ENCODE results near the gene C15orf62.

Gene C15orf62

GRCh38 chr15:40787344-40787841 is 17.6 kb downstream of the C15orf62 start:
- ATAC-seq (peak; percentile 95), DNase-seq (peak; percentile 34 to 74)
- no peak overlapping the region for H3K27ac Mint-ChIP-seq
- peak overlapping the region; percentile 10 to 42 for H3K4me3 Mint-ChIP-seq
- H3K4me1 Mint-ChIP-seq, result peaks cover 48% of the 10 kb centered on the region
- no peaks in the 10 kb centered on the region for H3K27me3 Mint-ChIP-seq
- H3K9me3 Mint-ChIP-seq, result no peaks in the 10 kb centered on the region

GRCh38 chr15:40787991-40788390 is 18.2 kb downstream of the C15orf62 start:
- Mint-ChIP-seq H3K4me3 (peak overlapping the region in 1 of 2 donors; percentile 10), H3K27me3 (no peaks in the 10 kb centered on the region), H3K9me3 (no peaks in the 10 kb centered on the region), H3K4me1 (peaks cover 42% of the 10 kb centered on the region), H3K27ac (peak overlapping the region in 1 of 2 donors; percentile 67)
- ATAC-seq (peak; percentile 41), DNase-seq (no peak)

GRCh38 chr15:40789119-40789518 is 19.3 kb downstream of the C15orf62 start:
- Mint-ChIP-seq H3K4me1 (peaks cover 45% of the 10 kb centered on the region), H3K27ac (peak overlapping the region; percentile 0 to 43), H3K9me3 (no peaks in the 10 kb centered on the region)

GRCh38 chr15:40789999-40790398 is 20.2 kb downstream of the C15orf62 start:
- H3K27ac Mint-ChIP-seq, result no peak overlapping the region
- no peaks in the 10 kb centered on the region for H3K27me3 Mint-ChIP-seq
- DNase-seq (no peak), ATAC-seq (no peak)
- H3K4me3 Mint-ChIP-seq, result no peak overlapping the region
- H3K4me1 Mint-ChIP-seq, result peaks cover 45% of the 10 kb centered on the region
- H3K9me3 Mint-ChIP-seq, result no peaks in the 10 kb centered on the region

More at GRCh38 chr15:40789119-40789518, 19.3 kb downstream of the C15orf62 start:
- DNase-seq, result no peak
- ATAC-seq, result no peak
- no peak overlapping the region for H3K4me3 Mint-ChIP-seq
- no peaks in the 10 kb centered on the region for H3K27me3 Mint-ChIP-seq

- ATAC-seq (no peak), DNase-seq (no peak)
- Mint-ChIP-seq H3K27ac (no peak overlapping the region), H3K9me3 (no peaks in the 10 kb centered on the region), H3K4me1 (peaks cover 45% of the 10 kb centered on the region), H3K27me3 (no peaks in the 10 kb centered on the region), H3K4me3 (no peak overlapping the region)
Observed at GRCh38 chr15:40790718-40791117, 20.9 kb downstream of the C15orf62 start.

- no peak overlapping the region for H3K27ac Mint-ChIP-seq
- DNase-seq (no peak), ATAC-seq (no peak)
- H3K4me3 Mint-ChIP-seq, result no peak overlapping the region
- H3K4me1 Mint-ChIP-seq, result peaks cover 30% of the 10 kb centered on the region
- no peaks in the 10 kb centered on the region for H3K9me3 Mint-ChIP-seq
- H3K27me3 Mint-ChIP-seq, result no peaks in the 10 kb centered on the region
Observed at GRCh38 chr15:40792394-40792793, 22.6 kb downstream of the C15orf62 start.

GRCh38 chr15:40793216-40793989 is 23.6 kb downstream of the C15orf62 start:
- Mint-ChIP-seq H3K27me3 (no peaks in the 10 kb centered on the region), H3K9me3 (no peaks in the 10 kb centered on the region), H3K4me3 (no peak overlapping the region), H3K4me1 (peaks cover 28% of the 10 kb centered on the region), H3K27ac (no peak overlapping the region)
- ATAC-seq, result peak; percentile 37
- no peak for DNase-seq

- H3K27me3 Mint-ChIP-seq, result no peaks in the 10 kb centered on the region
- no peaks in the 10 kb centered on the region for H3K9me3 Mint-ChIP-seq
- DNase-seq, result no peak
- no peak overlapping the region for H3K27ac Mint-ChIP-seq
- H3K4me1 Mint-ChIP-seq, result peaks cover 24% of the 10 kb centered on the region
- H3K4me3 Mint-ChIP-seq, result no peak overlapping the region
- ATAC-seq, result no peak
Observed at GRCh38 chr15:40796041-40796440, 26.3 kb downstream of the C15orf62 start.

- Mint-ChIP-seq H3K27ac (no peak overlapping the region), H3K4me1 (peaks cover 29% of the 10 kb centered on the region), H3K9me3 (no peaks in the 10 kb centered on the region), H3K27me3 (no peaks in the 10 kb centered on the region), H3K4me3 (no peak overlapping the region)
- DNase-seq, result no peak
- no peak for ATAC-seq
Observed at GRCh38 chr15:40796512-40796911, 26.7 kb downstream of the C15orf62 start.

GRCh38 chr15:40799523-40799922 is 29.7 kb downstream of the C15orf62 start:
- H3K27me3 Mint-ChIP-seq, result no peaks in the 10 kb centered on the region
- no peaks in the 10 kb centered on the region for H3K9me3 Mint-ChIP-seq
- ATAC-seq (no peak), DNase-seq (no peak)
- peaks cover 27% of the 10 kb centered on the region for H3K4me1 Mint-ChIP-seq
- no peak overlapping the region for H3K4me3 Mint-ChIP-seq
- H3K27ac Mint-ChIP-seq, result no peak overlapping the region

- no peak overlapping the region for H3K4me3 Mint-ChIP-seq
- no peaks in the 10 kb centered on the region for H3K27me3 Mint-ChIP-seq
Observed at GRCh38 chr15:40803076-40803475, 33.3 kb downstream of the C15orf62 start.

GRCh38 chr15:40803688-40804087 is 33.9 kb downstream of the C15orf62 start:
- H3K9me3 Mint-ChIP-seq, result no peaks in the 10 kb centered on the region
- H3K4me3 Mint-ChIP-seq, result no peak overlapping the region
- no peak for ATAC-seq
- DNase-seq, result no peak
- H3K27ac Mint-ChIP-seq, result no peak overlapping the region
- H3K27me3 Mint-ChIP-seq, result no peaks in the 10 kb centered on the region
- H3K4me1 Mint-ChIP-seq, result peaks cover 31% of the 10 kb centered on the region

More at GRCh38 chr15:40803076-40803475, 33.3 kb downstream of the C15orf62 start:
- DNase-seq, result no peak
- no peak overlapping the region for H3K27ac Mint-ChIP-seq
- ATAC-seq, result no peak
- peaks cover 31% of the 10 kb centered on the region for H3K4me1 Mint-ChIP-seq
- no peaks in the 10 kb centered on the region for H3K9me3 Mint-ChIP-seq

- H3K27me3 Mint-ChIP-seq, result no peaks in the 10 kb centered on the region
- ATAC-seq (peak; percentile 3), DNase-seq (no peak)
Observed at GRCh38 chr15:40806672-40807027, 36.9 kb downstream of the C15orf62 start.

GRCh38 chr15:40807028-40807887 is 37.5 kb downstream of the C15orf62 start, which contains the start of the genes DNAJC17 and ZFYVE19:
DNAJC17 (minus strand) TSS chr15:40807473; CDS start chr15:40807446, 27 bp downstream.
ZFYVE19 (plus strand) TSS chr15:40807089; CDS start chr15:40807590, 501 bp downstream.
- H3K27ac Mint-ChIP-seq, result peak within 1 kb of the TSS; percentile 97 to 100
- peak within 1 kb of the TSS; percentile 95 to 100 for H3K4me3 Mint-ChIP-seq
- ATAC-seq (peak; percentile 98), DNase-seq (peak; percentile 90 to 95)
- H3K4me1 Mint-ChIP-seq, result peaks cover 24% of the 10 kb centered on the region
- H3K9me3 Mint-ChIP-seq, result no peaks in the 10 kb centered on the region
- no peaks in the 10 kb centered on the region for H3K27me3 Mint-ChIP-seq

More at GRCh38 chr15:40806672-40807027, 36.9 kb downstream of the C15orf62 start:
- Mint-ChIP-seq H3K27ac (peak overlapping the region; percentile 97 to 100), H3K4me1 (peaks cover 30% of the 10 kb centered on the region), H3K4me3 (peak overlapping the region; percentile 95 to 100), H3K9me3 (no peaks in the 10 kb centered on the region)

GRCh38 chr15:40807888-40808461 is 38.2 kb downstream of the C15orf62 start:
- ATAC-seq (no peak), DNase-seq (no peak)
- Mint-ChIP-seq H3K4me3 (peak overlapping the region; percentile 95 to 100), H3K27me3 (no peaks in the 10 kb centered on the region), H3K9me3 (no peaks in the 10 kb centered on the region), H3K4me1 (peaks cover 21% of the 10 kb centered on the region), H3K27ac (peak overlapping the region; percentile 97 to 100)

All from stimulated activated naive CD8-positive, alpha-beta T cell treated with anti-CD3 and anti-CD28 coated beads, Interleukin-15, amount 100 ng/mL, for 72 hours (primary cell).